ENCODE results near the gene SYT14. TPM values are rescaled to one million over a fixed set of nuclear protein-coding genes. Genes with fewer than 3 reads are reported as not detected.
"Not testable (repeated sequence)": the region's sequence is repeated elsewhere in the genome, so short reads cannot be mapped to it uniquely, and the experiment has no call there.

SYT14 gene
- total RNA-seq, 2 donors from 2014 or later = not detected

- no peaks in the 10 kb centered on the region for H3K36me3 ChIP-seq
- TF ChIP-seq, protein P1, sequence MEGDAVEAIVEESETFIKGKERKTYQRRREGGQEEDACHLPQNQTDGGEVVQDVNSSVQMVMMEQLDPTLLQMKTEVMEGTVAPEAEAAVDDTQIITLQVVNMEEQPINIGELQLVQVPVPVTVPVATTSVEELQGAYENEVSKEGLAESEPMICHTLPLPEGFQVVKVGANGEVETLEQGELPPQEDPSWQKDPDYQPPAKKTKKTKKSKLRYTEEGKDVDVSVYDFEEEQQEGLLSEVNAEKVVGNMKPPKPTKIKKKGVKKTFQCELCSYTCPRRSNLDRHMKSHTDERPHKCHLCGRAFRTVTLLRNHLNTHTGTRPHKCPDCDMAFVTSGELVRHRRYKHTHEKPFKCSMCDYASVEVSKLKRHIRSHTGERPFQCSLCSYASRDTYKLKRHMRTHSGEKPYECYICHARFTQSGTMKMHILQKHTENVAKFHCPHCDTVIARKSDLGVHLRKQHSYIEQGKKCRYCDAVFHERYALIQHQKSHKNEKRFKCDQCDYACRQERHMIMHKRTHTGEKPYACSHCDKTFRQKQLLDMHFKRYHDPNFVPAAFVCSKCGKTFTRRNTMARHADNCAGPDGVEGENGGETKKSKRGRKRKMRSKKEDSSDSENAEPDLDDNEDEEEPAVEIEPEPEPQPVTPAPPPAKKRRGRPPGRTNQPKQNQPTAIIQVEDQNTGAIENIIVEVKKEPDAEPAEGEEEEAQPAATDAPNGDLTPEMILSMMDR (IDR thresholded peaks at IDR 0.05) = no peak
- H3K4me3 ChIP-seq = no peak overlapping the region
- H3K4me1 ChIP-seq (ENCODE audit: control insufficient read depth in 1 of 2, low read depth in 2 of 2) = no peaks in the 10 kb centered on the region
- DNase-seq (ENCODE audit: low spot score) = no peak
- no peaks in the 10 kb centered on the region for H3K9me3 ChIP-seq
- ATAC-seq (ENCODE audit: insufficient number of reproducible peaks, low FRiP score, low read depth) = no peak
- no peak overlapping the region for H3K27ac ChIP-seq
- H3K27me3 ChIP-seq (replicated peaks; ENCODE audit: insufficient read depth) = no peaks in the 10 kb centered on the region
Observed at GRCh38 chr1:210185063-210185462, 247.0 kb downstream of the SYT14 start.

DNA sequence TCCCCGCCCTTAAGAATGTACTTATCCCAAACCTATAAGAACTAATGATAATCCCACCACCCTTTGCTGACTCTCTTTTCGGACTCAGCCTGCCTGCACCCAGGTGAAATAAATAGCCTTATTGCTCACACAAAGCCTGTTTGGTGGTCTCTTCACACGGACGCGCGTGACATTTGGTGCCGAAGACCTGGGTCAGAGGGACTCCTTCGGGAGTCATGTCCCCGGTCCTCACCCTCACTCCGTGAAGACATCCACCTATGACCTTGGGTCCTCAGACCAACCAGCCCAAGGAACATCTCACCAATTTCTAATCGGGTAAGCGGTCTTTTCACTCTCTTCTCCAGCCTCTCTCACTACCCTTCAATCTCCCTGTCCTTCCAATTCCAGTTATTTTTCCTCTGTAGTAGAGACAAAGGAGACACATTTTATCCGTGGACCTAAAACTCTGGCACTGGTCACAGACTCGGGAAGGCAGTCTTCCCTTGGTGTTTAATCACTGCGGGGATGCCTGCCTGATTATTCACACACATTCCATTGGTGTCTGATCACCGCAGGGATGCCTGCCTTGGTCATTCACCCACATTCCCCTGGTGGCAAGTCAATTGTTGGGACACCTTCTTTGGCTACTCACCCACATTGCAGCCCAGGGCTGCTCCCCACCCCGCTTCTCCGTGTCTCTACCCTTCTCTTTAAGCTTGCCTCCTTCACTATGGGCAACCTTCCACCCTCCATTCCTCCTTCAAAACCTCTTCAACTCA is 250.0 kb downstream of the SYT14 start:
- ATAC-seq (ENCODE audit: insufficient number of reproducible peaks, low FRiP score, low read depth); H3K27me3 ChIP-seq (replicated peaks; ENCODE audit: insufficient read depth); H3K4me1 ChIP-seq (ENCODE audit: control insufficient read depth in 1 of 2, low read depth in 2 of 2); H3K4me3 ChIP-seq; H3K27ac ChIP-seq; H3K36me3 ChIP-seq; H3K9me3 ChIP-seq; DNase-seq (ENCODE audit: low spot score): not testable (repeated sequence)

DNA sequence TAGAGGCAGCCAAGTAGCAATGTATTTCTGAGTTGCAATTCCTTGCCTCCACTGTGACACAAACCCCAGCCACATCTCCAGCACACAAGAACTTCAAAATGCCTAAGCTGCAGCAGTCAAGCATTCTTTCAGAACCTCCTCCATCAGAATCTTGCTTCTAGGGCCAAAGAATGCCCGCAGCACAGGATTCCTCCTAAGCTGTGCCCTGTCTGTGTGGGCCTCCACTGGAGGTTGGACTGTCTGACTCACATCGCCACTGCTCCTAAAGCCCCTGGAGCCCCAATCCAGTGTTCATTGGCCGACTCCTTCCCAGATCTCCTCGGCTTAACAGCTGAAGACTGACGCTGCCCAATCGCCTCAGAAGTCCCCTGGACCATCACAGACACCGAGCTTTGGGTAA is 251.4 kb downstream of the SYT14 start:
- no peaks in the 10 kb centered on the region for H3K36me3 ChIP-seq
- TF ChIP-seq, protein P1 (IDR thresholded peaks at IDR 0.05) = no peak
- no peak overlapping the region for H3K27ac ChIP-seq
- H3K4me3 ChIP-seq = no peak overlapping the region
- no peaks in the 10 kb centered on the region for H3K9me3 ChIP-seq
- no peak for ATAC-seq (ENCODE audit: insufficient number of reproducible peaks, low FRiP score, low read depth)
- no peak for DNase-seq (ENCODE audit: low spot score)
- H3K27me3 ChIP-seq (replicated peaks; ENCODE audit: insufficient read depth) = no peaks in the 10 kb centered on the region
- H3K4me1 ChIP-seq (ENCODE audit: control insufficient read depth in 1 of 2, low read depth in 2 of 2) = no peaks in the 10 kb centered on the region

- no peaks in the 10 kb centered on the region for H3K36me3 ChIP-seq
- H3K4me3 ChIP-seq = no peak overlapping the region
- TF ChIP-seq, protein P1 (IDR thresholded peaks at IDR 0.05) = no peak
- ATAC-seq (ENCODE audit: insufficient number of reproducible peaks, low FRiP score, low read depth) (no peak), DNase-seq (ENCODE audit: low spot score) (no peak)
- no peaks in the 10 kb centered on the region for H3K27me3 ChIP-seq (replicated peaks; ENCODE audit: insufficient read depth)
- peaks cover 4% of the 10 kb centered on the region for H3K9me3 ChIP-seq
- H3K4me1 ChIP-seq (ENCODE audit: control insufficient read depth in 1 of 2, low read depth in 2 of 2) = no peaks in the 10 kb centered on the region
- no peak overlapping the region for H3K27ac ChIP-seq
Observed at GRCh38 chr1:210195635-210196160, 257.7 kb downstream of the SYT14 start.

DNA sequence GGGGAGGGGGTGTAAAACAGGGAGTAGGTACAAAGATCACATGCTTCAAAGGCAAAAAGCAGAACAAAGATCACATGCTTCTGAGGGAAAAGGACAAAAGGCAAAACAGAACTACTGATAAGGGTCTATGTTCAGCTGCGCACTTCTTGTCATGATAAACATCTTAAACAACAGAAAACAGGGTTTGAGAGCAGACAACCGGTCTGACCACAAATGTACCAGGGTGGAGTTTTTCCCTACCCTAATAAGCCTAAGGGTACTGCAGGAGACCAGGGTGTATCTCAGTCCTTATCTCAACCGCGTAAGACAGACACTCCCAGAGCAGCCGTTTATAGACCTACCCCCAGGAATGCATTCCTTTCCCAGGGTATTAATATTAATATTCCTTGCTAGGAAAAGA is 258.2 kb downstream of the SYT14 start:
- H3K27ac ChIP-seq; ATAC-seq (ENCODE audit: insufficient number of reproducible peaks, low FRiP score, low read depth); H3K9me3 ChIP-seq; H3K36me3 ChIP-seq; H3K4me3 ChIP-seq; DNase-seq (ENCODE audit: low spot score); H3K4me1 ChIP-seq (ENCODE audit: control insufficient read depth in 1 of 2, low read depth in 2 of 2); H3K27me3 ChIP-seq (replicated peaks; ENCODE audit: insufficient read depth): not testable (repeated sequence)

GRCh38 chr1:210198840-210199239 is 260.8 kb downstream of the SYT14 start:
- Histone ChIP-seq H3K9me3 (peaks cover 4% of the 10 kb centered on the region), H3K4me1 (ENCODE audit: control insufficient read depth in 1 of 2, low read depth in 2 of 2) (no peaks in the 10 kb centered on the region), H3K27me3 (replicated peaks; ENCODE audit: insufficient read depth) (no peaks in the 10 kb centered on the region), H3K27ac (no peak overlapping the region), H3K4me3 (no peak overlapping the region), H3K36me3 (no peaks in the 10 kb centered on the region)
- DNase-seq (ENCODE audit: low spot score) (no peak), ATAC-seq (ENCODE audit: insufficient number of reproducible peaks, low FRiP score, low read depth) (no peak)
- TF ChIP-seq, protein P1 (IDR thresholded peaks at IDR 0.05) = no peak
